SK-N-SH treated with all-trans-retinoic acid at 6 μM for 48 hours (cell line): ENCODE measurements around the gene IKZF3.

Experiments
- CREB5 ChIP-seq: fragments of 250-450 bp; sonication (Bioruptor Pico); IDR thresholded peaks from 2 replicates; pipeline ENCODE4 v1.5.1; 2020; ENCODE audit warnings: low read depth, mild to moderate bottlenecking, moderate library complexity
- ZFP30 ChIP-seq: fragments of 450-650 bp; formaldehyde crosslinking; IDR thresholded peaks from 2 replicates; pipeline ENCODE4 v1.5.0; 2022; ENCODE audit warnings: mild to moderate bottlenecking, moderate library complexity
- TF ChIP-seq, protein P1 (sequence below): fragments of 250-450 bp; sonication (Bioruptor Pico); IDR thresholded peaks from 2 replicates; pipeline ENCODE4 v1.8.0; 2021; ENCODE audit warnings: low read depth, mild to moderate bottlenecking, moderate library complexity, borderline replicate concordance

DNA sequence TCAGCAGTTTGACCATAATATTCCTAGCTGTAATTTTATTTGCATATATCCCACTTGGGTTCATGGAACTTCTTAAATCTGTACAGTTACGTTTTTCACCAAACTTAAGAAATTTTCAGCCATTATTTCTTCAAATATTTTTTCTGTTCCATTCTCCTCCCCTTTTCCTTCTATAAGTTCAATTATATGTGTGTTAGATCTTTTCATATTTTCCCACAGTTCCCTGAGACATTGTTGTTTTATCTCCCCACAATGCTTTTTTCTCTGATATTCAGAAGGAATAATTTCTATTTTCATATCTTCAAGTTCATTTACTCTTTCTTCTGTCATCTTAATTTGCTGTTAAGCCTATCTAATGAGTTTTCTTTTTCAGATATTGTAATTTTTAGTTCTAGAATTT, 26.1 kb downstream of the IKZF3 start:
- no peak for TF ChIP-seq ZFP30 (CRISPR knock-in tag)
- TF ChIP-seq, protein P1, sequence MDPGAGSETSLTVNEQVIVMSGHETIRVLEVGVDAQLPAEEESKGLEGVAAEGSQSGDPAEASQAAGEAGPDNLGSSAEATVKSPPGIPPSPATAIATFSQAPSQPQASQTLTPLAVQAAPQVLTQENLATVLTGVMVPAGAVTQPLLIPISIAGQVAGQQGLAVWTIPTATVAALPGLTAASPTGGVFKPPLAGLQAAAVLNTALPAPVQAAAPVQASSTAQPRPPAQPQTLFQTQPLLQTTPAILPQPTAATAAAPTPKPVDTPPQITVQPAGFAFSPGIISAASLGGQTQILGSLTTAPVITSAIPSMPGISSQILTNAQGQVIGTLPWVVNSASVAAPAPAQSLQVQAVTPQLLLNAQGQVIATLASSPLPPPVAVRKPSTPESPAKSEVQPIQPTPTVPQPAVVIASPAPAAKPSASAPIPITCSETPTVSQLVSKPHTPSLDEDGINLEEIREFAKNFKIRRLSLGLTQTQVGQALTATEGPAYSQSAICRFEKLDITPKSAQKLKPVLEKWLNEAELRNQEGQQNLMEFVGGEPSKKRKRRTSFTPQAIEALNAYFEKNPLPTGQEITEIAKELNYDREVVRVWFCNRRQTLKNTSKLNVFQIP: no peak
- TF ChIP-seq CREB5 (CRISPR knock-in tag): no peak
